Ammon's horn (tissue), 1 donor: Measurements from ENCODE around the gene NTSR1.

ENCODE experiments used
- DNase-seq: peaks from one replicate; pipeline ENCODE4 v3.0.0-alpha.2; 2016; ENCODE audit warnings: low spot score

The NTSR1 gene

GRCh38 chr20:62739581-62740285, 31.1 kb downstream of the NTSR1 start:
- no peak for DNase-seq

DNA sequence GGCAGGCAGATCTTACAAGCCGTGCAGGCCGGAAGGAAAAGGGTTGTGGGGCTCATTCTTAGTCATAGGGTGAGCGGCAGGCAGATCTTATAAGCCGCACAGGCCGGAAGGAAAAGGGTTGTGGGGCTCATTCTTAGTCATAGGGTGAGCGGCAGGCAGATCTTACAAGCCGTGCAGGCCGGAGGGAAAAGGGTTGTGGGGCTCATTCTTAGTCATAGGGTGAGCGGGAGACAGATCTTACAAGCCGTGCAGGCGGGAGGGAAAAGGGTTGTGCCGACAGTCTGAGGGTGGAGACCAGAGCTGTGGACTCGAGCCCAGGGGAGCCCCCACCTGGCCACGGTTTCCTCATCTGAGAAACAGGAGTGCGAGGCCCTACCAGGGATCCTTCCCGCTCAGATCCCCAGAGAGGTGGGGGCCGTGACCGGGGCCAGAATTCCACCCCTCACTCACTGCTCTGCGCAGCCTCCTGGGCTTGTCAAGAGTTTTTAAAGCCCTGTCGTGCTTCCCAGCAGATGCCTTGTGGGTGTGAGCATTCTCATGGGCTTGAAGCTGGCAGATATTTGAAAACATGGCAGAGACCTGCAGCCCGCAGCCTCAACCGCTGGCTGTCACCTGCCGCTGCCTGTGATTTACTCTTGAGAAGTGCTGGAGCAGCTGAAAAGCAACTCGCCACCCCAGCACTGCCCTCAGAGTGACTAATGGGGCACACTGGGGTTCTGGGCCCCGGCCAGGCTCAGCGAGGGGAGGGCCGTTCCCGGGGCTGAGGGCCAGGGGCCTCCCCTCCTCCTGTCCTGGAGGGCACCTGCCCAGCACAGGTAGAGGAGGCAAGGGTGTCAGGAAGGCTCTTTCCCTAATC, 31.9 kb downstream of the NTSR1 start:
- no peak for DNase-seq

DNA sequence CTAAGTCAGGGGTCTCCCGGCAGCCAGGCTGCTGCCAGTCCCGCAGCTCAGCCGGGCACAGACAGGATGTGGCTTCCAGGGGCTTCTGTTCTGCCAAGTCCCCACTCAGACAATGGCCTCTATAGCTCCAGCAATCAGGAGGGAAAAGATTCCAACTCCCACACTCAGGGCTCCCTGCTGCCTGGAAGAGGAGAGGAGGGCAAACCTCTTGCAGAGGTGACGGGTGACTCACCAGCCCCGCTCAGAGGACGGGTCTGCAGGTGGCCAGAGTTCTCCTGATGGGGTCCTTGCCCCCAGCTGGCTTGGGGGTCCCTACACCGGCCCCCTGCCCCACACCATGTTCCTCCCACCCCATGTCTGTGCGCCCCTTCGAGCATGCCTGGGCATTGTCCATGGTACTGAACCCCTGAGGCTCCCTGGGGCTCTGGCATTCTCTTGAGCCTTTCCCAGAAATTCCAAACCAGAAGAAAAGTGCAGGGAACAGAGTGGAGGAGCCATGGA, 32.6 kb downstream of the NTSR1 start:
- no peak for DNase-seq

- no peak for DNase-seq
Observed at GRCh38 chr20:62741701-62742491, 33.3 kb downstream of the NTSR1 start.

GRCh38 chr20:62742550-62742949, 33.9 kb downstream of the NTSR1 start:
- no peak for DNase-seq

GRCh38 chr20:62742979-62743776, 34.5 kb downstream of the NTSR1 start:
- DNase-seq, result peak; percentile 37

DNA sequence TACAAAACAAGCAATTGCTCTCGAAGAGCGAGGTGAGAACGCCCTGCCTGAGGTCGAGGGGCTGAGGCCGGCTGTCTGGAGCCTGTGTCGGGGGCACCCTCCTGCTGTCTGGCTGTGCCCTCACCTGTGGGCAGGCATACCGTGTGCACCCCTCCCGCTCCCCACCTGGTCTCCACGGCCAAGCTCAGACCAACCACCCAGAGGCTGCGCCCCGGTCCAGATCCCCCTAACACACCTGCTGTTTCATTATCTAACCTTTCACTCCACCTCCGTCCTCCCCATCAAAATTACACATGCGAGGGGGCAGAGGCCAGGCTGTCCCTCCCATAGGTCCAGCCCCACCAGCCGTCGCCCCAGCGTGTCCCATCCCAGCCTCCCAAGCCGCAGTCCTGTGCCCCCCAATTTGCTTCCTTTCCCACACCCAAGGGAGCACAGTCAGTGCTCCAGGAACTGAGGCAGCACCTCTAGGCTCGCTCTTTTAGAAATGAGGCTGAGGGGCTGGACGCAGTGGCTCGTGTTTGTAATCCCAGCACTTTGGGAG, 35.2 kb downstream of the NTSR1 start:
- no peak for DNase-seq

- DNase-seq, result no peak
Observed at GRCh38 chr20:62744741-62745191, 36.1 kb downstream of the NTSR1 start.

- DNase-seq, result no peak
Observed at GRCh38 chr20:62745279-62745951, 36.8 kb downstream of the NTSR1 start.

DNA sequence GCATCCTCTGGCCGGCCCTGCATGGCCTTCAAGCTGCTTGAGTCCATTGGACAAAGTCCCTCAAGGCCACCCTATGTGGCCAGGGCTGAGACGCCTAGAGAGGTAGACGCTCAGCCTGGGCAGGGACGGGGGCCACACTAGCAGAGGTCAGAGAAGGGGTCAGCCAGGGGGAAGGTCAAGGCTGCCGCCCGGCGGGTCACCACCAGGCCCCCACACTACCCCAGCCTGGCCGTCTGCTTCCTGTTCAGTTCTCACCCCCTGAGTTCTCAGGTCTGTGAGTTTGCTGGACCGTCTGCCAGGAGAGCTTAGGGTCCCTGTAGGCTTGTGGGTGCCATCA, 37.3 kb downstream of the NTSR1 start:
- DNase-seq, result no peak

GRCh38 chr20:62748311-62748710, 39.7 kb downstream of the NTSR1 start:
- no peak for DNase-seq

DNA sequence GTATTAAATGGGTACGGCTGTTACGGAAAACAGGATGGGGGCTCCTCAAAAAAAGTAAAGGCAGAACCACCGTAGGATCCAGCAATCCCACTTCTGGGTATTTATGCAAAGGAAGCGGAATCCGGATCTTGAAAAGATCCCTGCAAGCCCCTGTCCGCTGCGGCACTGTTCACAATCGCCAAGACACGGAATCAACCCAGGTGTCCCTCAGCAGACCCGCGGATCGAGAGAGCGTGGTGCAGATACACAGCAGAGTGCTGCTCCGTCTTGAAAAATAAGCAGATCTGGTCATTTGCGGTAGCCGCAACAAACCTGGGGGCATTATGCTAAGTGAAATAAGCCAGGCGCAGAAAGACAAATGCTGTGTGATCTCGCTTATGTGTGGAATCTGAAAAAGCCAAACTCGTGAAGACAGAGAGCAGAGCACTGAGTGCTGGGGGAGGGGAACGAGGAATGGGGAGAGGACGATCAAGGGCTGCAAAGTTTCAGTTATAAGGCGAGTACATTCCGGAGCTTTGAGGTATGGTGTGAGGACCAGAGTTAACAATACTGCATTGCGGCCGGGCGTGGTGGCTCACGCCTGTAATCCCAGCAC, 41.3 kb downstream of the NTSR1 start:
- DNase-seq, result no peak

DNA sequence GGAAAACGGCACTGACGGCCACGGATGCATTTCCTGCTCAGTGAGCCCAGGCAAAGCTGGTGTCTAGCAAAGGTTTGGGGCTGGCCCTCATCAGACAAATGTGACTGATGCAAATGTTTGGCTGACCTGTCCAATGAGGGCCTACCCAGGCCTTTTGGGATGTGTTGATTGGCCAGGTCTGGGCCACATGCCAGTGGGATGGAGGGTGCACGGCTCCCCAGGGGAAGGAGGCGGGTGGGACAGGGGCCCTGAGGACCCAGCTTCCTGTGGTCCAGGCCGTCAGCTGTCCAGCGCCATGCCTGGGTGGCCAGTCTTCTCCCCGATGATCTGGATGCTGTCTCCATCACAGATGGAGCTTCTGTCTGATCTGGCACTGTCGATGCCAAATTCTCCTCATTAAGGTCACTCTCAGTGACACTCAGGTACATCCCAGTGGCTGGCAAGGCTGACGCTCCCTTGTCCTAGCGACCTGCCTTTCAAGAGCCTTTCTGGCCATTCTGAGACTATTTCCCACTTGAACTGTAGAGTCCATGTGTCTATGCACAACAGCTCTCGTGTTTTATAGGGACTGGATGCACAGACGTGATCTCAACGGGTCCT, 43.0 kb downstream of the NTSR1 start:
- no peak for DNase-seq

- no peak for DNase-seq
Observed at GRCh38 chr20:62752181-62752670, 43.6 kb downstream of the NTSR1 start.

DNA sequence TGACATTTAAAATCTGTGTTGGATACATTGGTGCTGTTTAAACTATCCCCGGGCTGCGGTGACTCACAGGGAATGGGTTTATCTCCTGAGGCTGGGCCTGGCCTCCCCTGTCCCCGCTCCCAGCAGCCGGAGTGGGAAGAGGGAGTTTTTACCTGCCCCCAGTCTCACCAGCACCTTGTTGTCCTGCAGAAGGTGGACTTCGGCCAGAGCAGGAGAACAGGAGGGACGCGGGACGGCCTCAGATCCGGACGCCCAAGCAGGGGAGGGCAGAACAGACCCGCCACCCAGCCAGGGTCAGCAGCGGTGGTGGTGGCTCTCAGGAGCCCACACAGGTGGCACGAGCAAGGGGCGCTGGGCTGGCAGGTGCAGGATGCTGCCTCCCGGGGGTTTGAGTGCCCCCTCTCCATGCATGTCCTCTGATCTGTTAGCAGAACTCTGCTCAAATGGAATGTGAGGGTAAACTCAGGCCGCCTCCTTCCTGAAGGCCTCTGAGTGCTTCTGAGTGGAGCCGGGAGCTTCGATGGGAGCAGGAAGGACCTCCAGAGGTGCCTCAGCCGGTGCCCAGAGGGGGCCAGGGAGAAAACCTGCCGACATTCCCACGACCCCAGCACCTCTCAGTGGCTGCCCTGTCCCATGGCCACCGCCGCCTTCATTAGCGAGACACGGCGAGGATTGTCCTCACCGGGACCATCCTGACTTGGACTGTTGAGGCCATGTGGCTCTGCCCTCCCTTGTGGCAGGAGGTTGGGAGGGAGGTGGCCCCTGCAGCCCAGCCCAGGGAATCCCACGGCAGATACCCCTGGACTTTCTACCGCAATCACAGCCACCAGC, 44.2 kb downstream of the NTSR1 start:
- DNase-seq, result no peak

DNA sequence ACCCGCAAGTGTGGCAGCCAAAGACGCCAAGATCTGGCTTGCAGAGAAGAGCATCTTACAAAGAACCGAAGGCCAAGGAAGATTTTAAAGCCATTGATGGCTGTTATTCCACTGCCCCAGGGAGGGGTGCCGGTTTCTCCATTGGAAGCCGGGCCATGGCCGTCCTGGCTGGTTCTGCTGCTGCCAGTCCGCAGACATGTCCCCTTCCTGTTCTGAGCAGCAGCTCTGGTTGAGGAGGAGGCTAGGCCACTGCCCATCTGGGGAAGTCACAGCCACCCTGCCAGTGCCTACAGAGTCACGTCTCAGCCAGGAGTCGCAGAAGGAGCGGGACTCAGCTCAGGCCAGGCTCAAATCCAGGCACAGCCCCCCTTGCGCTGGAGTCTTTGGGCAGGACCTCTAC, 45.0 kb downstream of the NTSR1 start:
- DNase-seq, result no peak

DNA sequence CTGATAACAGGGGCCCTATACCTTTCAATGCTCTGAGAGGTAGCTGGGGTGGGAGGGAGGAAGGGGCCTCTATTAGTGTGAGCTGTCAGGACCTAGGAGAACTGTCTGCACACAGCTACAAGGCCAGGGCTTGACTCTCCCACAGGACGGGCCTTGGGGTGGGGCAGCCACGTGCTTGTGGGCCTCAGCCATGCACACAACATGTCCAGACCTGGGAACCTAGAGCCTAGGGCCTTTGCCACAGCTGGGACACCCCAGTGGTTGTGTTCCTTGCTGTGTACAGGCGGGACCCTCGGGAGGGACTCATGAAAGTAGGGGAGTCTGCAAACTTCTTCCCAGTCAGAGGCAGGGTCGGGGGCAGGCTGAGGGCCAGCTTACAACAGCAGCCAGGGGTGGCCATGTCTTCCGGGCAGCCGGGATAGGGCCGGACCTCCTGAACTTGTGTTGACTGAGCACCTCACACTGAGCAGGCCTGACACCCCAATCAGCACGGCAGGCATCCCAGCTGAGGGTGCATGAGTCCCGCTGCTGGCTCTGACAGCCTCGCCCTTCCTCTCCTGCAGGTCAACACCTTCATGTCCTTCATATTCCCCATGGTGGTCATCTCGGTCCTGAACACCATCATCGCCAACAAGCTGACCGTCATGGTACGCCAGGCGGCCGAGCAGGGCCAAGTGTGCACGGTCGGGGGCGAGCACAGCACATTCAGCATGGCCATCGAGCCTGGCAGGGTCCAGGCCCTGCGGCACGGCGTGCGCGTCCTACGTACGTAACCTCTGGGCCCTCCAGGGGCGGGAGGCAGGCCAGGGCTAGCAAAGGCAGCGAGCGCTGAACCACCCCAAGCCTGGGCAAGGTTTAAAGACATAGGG, 45.7 kb downstream of the NTSR1 start:
- DNase-seq, result no peak

- DNase-seq, result no peak
Observed at GRCh38 chr20:62754991-62755356, 46.3 kb downstream of the NTSR1 start.
